Measurements from ENCODE around the gene SLC66A2.

GRCh38 chr18:79900610-79901570 is 50.6 kb downstream of the SLC66A2 start:
- TF ChIP-seq CTCF (IDR thresholded peaks at IDR 0.05; ENCODE audit: insufficient read depth, low read length, poor library complexity, severe bottlenecking) (no peak), EZH2phosphoT487 (conservative IDR thresholded peaks at IDR 0.05; ENCODE audit: low read length) (no peak)

Data from SU-DHL-6 (cell line).